Kidney tubule cell (primary cell): ENCODE data around the gene PIGL.
A peak's percentile ranks its signal among the peaks of the same experiment; 100 is the strongest.
"Not testable (repeated sequence)": the region's sequence is repeated elsewhere in the genome, so short reads cannot be mapped to it uniquely, and the experiment has no call there.

ENCODE experiments used
- DNase-seq: peaks from one replicate; pipeline ENCODE4 v3.0.0-alpha.2; 2018; ENCODE audit warnings: low spot score

The PIGL gene

GRCh38 chr17:16312061-16312460 is 95.1 kb downstream of the PIGL start:
- not testable (repeated sequence) for DNase-seq

DNA sequence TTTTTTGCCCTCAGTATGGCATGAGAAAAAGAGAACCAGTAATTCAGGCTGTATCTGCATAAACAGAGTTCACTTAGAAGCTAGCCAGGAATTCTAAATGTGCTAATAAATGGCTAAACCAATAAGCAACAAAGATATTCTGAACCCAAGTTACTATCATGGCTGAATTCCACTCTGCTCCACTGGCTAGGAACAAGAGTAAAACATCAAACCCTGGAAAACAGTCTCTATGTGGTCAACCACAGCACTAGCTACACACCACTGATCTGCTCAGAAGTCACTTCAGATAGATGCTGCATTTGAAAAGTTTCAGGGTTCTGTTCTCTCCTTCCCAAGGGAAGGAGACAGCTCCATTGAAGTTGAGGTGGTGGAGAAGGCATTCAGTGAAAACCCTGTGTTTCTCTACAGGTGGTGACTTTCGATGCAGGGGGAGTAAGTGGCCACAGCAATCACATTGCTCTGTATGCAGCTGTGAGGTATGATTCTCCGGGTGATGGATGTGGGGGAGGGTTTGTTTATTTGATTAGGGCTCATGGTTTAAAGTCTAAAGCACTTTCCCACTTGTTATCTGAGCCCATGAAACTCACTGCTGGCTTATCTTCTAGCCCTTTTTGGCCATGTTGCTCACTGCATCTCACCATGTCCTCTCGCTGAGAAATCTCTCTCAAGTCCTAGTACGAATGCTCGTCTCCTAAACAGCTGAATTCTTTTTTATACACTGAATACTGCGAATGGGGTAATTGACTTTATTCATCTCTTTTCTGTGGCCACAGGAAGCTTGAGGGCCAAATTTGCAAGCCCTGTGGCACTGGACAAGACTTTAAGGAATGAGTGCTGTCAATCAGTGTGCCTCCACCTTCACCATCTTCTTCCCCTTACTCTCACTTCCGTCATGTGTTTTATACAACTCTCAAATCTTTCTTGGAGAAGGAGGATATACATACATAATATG is 96.4 kb downstream of the PIGL start:
- peak; percentile 83 for DNase-seq

GRCh38 chr17:16314189-16314588 is 97.2 kb downstream of the PIGL start:
- DNase-seq = peak; percentile 44

- no peak for DNase-seq
These were observed 97.8 kb downstream of the PIGL start for GRCh38 chr17:16314859-16315258.

DNA sequence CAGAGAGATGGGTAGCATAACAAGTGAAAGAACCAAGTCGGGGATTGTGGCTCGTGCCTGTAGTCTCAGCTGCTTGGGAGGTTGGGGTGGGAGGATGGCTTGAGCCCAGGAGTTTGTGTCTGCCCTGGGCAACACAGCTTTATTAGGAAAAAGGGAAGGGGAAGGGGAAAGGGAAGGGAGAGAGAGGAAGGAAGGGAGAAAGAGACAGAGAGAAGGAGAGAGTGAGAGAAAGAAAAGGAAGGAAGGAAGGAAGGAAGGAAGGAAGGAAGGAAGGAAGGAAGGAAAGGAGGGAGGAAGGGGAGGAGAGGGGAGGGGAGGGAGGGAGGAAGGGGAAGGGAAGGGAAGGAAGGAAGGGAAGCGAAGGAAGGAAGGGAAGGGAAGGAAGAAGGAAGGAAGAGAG is 103.0 kb downstream of the PIGL start:
- no peak for DNase-seq

DNA sequence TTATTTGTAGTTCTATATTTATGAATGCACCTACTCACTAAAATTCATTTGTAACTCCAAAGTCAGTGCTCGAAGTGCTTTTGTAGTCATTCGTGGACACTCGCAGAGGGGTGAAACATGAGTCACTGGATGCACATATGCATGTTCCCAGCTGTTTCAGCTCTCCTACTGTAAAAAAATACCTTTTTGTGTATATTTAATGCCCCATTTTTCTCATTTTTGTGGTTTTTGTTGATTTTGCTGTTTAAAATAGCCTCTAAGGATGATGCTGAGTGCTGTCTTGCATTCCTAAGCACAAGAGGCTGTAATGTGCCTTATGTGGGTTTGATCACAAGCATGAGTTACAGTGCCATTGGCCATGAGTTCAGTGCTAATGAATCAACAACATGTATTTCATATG is 105.6 kb downstream of the PIGL start:
- DNase-seq = no peak

- no peak for DNase-seq
These were observed 109.0 kb downstream of the PIGL start for GRCh38 chr17:16325964-16326363.

- no peak for DNase-seq
These were observed 110.0 kb downstream of the PIGL start for GRCh38 chr17:16327018-16327417.

- no peak for DNase-seq
These were observed 112.0 kb downstream of the PIGL start for GRCh38 chr17:16328997-16329396.

- peak; percentile 70 for DNase-seq
These were observed 112.7 kb downstream of the PIGL start for GRCh38 chr17:16329519-16330271.

GRCh38 chr17:16338391-16338790 is 121.4 kb downstream of the PIGL start:
- DNase-seq = no peak

- no peak for DNase-seq
These were observed 122.4 kb downstream of the PIGL start for GRCh38 chr17:16339402-16339801.

DNA sequence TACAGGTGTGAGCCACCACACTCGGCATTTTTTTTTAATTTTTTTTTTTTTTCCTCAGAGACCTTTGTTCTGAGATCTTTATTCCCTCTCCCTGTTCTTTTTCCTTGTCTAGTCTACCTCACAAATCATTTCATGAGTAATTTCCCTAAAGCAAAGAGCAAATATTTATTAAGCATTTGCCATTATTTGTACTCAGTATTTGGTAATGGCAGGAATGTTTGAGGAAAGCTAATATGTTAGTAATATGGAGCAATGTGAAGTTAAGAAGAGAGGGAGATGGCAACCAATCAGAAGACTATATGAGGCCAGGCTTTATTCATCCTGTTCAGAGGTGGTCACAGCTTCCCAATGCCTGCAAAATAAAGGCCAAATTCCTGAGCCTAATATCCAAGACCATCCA is 122.9 kb downstream of the PIGL start:
- DNase-seq = no peak

DNA sequence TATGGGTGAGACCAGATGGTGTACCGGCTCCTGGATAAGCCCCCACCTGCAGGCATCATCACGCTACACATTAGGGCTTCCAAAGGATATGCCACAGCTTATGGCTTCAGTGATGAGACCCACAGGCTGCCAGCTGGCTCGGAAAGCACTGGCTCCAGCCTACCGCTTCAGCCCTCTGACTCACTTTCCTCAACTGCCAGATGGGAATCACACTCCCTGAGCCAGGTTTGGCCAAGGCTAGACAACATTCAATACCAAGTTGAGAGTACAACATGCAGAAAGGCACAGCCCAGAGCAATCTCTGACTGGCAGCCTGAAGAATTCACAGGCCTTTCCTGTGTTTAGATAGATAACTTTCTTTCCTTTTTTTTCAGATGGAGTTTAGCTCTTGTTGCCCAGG is 126.0 kb downstream of the PIGL start:
- DNase-seq = peak; percentile 13

GRCh38 chr17:16343569-16343968 is 126.6 kb downstream of the PIGL start:
- no peak for DNase-seq

DNA sequence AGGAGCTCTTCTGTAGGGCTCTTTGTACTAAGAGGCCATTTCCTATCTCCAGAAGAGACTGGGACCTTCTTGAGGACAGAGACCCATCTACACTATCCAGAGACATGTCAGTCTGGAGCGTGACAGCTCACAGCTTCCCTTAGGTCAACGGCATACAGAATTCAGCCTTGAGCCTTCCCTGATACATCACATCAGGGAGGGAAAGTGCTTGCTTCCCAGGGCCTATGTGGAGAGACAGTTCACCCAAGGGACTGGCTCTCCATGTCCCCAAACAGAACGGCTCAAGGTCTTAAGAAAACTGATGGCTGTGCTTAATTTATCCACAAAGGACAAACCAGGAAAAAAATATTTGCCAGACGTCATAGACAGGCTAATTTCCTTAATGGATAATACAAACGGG is 128.6 kb downstream of the PIGL start:
- DNase-seq = no peak

GRCh38 chr17:16346721-16347271 is 129.8 kb downstream of the PIGL start:
- no peak for DNase-seq

DNA sequence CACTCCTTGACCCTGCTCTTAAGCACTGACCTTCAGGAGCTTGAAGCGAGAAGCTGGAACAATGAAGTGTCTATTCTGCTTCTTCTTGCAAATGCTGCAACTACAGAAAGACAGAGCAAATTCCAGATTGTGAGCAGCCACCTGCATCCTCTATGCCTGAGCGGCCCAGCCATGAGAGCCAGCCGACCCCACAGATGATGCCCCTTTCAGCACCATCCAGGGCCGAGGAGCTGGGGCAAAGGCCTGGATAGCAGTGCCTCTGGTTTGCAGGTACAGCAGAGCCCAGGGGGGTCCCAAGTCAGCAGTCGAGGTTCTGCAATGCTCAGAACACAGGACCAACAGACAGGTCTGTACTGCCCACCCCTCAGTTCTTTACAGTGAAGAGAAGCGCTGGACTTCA is 131.6 kb downstream of the PIGL start:
- DNase-seq = no peak

- no peak for DNase-seq
These were observed 132.4 kb downstream of the PIGL start for GRCh38 chr17:16349431-16349830.

DNA sequence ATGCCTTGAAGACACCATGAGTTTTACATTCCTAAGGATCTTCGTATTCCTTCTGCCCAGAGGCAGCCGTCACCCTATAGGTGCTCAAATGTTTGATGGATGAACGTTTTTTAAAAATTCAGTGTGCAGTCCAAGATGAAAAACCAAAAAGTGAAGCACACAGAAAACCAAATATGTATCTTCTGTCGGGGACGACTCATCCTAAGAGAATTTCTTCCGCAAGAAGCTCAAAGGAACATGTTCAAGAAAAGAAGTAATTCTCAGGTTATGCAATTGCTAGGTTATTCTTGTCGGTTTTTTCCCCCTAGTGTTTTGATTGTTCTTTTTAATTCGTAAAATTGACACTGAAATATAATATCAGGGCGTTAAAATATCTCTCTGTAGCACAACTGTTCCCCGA is 134.8 kb downstream of the PIGL start:
- no peak for DNase-seq

DNA sequence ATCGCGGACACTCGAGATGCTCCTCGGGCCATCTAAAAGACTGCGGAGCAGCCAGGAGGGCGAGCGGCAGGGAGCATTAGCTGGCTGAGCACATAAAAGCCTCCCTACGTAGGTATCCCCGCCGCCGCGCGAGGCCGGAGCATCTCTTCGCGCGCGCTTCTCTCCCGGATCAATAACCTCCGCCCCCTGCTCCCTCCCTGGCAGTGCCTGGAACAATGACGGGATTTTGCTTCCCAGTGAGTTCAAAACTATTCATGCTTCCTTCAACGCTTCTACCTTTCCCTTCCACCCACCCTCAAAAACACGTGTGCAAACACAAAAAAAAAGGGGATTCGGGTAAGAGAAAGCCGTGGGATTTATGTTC is 135.3 kb downstream of the PIGL start:
- DNase-seq = peak; percentile 39

DNA sequence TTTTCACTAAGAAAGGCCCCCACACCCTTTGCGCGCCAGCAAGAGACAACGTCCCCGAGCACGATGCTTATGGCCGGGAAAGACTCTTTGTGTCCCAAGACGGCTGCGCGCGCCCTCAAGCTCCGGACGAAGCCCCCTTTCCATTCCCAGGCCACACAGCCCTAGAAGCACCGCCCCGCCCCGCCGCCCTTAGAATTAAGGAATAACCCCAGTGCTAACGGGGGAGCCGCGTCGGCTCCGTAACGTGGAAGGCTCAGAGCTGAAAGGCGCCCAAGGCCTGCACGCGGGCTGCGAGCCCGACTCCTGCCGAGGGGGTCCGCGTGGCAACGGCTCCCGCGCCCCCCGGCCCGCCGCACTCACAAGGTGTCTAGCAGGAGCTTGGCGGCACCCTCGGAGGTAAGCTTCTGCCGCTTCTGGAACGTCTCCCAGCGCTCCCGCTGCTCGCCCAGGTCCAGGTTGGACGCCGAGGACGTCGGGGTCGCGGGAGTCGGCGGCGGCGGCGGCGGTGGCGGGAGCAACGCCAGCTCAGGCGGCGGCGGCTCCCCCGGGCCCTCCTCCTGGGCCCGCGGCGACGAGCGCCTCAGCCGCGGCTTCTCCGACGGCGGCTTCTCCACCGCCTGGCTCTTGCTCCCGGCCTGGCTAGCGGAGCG is 135.8 kb downstream of the PIGL start:
- peak; percentile 27 for DNase-seq
